HG03575 (cell line): ENCODE measurements around the gene GOLGA6L10.
"Not testable (repeated sequence)": the region's sequence is repeated elsewhere in the genome, so short reads cannot be mapped to it uniquely, and the experiment has no call there.

Experiments used
- ATAC-seq: cut with Tn5 transposase; IDR thresholded peaks from one replicate; pipeline ENCODE4 v1.9.1; 2021; ENCODE audit not compliant: unreplicated experiment, insufficient number of reproducible peaks, low FRiP score; ENCODE audit errors: extremely low read depth

The GOLGA6L10 gene

DNA sequence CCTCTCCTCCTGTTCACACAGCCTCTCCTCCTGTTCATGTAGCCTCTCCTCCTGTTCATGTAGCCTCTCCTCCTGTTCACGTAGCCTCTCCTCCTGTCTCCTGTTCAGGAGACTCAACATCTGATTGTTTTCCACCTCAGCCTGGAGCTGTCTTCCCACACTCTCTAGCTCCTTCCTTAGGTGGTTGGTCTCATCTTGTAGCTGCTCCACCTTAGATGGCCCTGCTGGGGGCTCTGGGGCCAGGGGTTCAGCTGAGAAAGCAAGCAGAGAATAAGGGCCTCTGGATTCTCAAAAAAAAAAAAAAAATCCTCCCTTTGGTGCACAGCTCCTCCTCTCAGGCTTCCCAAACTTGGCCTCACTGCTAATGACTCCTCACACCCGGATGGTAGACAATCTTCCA, 4.1 kb downstream of the GOLGA6L10 start:
- not testable (repeated sequence) for ATAC-seq

- ATAC-seq, result not testable (repeated sequence)
These were observed 4.9 kb downstream of the GOLGA6L10 start for GRCh38 chr15:82344421-82344820.

GRCh38 chr15:82343851-82344250, 5.4 kb downstream of the GOLGA6L10 start:
- ATAC-seq, result not testable (repeated sequence)

GRCh38 chr15:82342632-82343374, 6.5 kb downstream of the GOLGA6L10 start:
- not testable (repeated sequence) for ATAC-seq

DNA sequence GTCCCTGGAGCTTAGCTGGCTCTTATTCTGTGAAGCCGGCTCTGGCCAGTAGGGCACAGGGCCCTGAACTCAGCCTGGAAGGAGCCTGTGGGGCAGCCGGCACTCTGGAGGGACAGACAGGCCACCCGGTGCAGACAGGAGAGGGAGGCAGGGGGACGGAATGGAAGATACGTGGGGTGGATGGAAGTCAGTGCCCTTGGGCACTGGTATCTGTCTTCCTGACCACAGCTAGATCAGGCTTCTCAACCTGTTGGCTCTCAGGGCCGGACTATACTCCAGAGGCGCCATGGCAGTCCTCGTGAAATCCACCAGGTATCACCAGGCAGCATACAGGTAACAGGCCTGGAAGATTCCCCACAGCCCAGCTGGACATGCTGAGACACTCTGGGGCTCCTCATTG, 10.7 kb downstream of the GOLGA6L10 start:
- ATAC-seq, result not testable (repeated sequence)

- ATAC-seq, result not testable (repeated sequence)
These were observed 11.2 kb downstream of the GOLGA6L10 start for GRCh38 chr15:82338053-82338452.

DNA sequence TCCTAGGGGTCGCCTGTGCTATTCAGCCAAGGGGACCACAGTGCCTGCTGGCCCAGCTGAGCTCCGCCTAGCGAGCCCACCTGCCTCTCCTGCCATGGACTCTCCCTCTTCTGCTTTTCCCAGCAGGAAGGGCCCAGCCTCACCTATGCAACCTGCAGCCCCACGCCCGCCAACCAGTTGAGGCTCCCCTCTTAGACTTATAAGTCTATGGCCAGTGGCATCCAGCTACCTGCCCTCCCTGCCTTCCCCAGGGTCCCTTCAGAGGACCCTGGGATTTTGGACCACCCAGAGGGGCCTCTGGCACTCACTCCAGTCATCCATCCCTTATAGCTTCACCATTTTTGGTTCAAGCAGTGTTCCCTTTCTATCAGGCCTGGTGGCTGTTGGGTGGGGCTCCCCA, 12.2 kb downstream of the GOLGA6L10 start:
- not testable (repeated sequence) for ATAC-seq

GRCh38 chr15:82336180-82336647, 13.1 kb downstream of the GOLGA6L10 start:
- not testable (repeated sequence) for ATAC-seq

DNA sequence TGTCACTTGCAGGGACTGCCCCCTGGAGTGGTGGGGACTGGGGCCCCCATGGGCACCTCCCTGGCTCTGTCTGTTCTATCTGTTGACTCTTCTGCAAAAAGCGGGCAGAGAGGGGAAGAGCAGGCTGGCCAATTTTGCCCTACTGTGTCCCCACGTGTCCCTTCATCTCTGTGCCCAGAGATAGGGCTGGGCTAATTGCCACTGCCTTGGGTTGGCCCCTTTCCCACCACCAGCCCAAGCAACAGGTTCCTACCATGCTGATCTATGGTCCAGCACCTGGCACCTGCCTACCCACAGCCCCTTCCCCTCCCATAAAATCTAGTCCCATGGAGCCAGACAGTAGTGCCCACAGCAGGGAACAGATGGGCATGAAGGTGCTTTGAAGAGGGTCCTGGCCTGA, 14.3 kb downstream of the GOLGA6L10 start:
- not testable (repeated sequence) for ATAC-seq

GRCh38 chr15:82334554-82334932, 14.7 kb downstream of the GOLGA6L10 start:
- not testable (repeated sequence) for ATAC-seq

DNA sequence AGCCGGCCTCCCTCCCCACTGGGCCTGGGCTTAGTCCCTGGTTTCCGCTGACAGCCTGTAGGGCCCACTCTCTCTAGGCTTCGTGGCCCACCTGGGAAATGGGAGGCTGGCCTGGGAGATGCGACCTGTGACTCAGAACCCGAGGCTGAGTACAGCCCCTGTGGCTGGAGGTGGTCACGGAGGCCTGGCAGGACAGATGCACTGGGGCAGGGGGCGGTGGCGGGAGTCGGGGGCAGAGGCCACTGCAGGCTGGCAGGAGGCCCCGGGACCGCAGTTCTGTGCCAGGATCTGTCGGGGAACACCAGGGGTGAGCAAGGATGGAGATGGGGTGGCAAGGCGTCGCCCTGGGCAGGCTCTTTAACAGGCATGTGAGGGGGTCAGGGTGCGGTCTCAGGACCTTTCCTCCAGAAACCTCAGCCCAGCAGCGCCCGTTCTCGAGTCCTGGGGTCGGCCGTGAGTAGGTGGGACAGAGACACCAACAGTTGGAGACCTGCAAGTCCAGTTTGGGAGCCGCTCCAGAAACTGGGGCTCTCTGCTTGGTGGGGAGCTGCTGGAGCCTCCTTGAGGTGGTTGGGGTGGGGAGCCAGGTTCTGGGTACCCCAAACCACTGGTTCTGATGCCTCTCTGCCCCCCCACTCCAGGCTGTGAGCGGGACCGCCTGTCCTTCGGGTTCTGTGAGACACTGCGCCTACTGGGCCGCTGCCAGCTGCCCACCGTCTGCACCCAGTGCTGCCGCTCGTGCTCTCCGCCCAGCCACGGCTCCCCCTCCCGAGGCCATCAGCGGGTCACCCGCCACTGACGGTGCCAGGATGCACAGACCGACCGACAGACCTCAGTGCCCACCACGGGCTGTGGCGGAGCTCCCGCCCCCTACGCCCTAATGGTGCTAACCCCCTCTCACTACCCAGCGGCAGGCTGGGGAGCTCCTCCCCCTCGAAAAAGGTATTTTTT, 15.4 kb downstream of the GOLGA6L10 start:
- ATAC-seq, result not testable (repeated sequence)

DNA sequence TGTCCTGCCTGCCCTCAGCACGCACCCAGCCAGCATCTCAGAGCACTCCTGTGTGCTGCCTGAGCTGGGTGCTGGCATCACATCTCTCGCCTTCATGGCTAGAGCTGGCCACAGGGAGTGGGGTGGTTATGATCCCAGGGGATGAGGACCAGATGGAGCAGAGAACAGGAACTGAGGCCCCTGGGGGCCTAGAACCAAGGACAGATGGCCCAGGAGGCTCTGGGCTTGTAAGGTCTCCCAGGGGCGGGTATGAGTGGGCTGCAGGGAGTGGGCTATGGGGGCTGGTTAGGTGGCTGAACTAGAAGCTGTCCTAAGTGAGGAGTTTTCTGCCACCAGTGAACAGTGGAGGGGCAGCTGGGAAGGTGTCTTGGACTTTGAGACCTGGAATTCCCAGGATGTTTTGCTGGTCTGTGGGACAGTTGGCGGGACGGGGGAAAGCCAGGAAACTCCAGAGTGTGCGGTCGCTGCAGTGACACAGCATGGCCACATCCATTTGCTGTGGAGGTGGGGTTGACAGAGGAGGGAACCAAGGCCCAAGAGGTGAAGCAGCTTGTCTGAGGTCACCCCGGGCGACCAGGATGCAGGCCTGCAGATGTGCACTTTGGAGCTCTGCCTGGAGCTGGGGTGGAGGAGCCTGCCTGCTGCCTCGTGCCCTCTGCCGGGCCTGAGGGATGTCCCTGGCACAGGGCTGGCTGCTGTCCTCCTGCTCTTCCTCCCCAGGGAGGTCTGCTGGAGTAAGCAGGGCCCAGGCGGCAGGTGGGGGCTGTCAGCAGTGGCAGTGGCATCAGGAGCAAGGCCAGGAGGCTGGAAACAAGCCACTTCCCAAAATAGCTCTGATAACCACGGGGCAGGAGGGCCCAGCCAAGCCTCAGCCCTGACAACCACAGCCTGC, 16.3 kb downstream of the GOLGA6L10 start:
- ATAC-seq, result not testable (repeated sequence)

DNA sequence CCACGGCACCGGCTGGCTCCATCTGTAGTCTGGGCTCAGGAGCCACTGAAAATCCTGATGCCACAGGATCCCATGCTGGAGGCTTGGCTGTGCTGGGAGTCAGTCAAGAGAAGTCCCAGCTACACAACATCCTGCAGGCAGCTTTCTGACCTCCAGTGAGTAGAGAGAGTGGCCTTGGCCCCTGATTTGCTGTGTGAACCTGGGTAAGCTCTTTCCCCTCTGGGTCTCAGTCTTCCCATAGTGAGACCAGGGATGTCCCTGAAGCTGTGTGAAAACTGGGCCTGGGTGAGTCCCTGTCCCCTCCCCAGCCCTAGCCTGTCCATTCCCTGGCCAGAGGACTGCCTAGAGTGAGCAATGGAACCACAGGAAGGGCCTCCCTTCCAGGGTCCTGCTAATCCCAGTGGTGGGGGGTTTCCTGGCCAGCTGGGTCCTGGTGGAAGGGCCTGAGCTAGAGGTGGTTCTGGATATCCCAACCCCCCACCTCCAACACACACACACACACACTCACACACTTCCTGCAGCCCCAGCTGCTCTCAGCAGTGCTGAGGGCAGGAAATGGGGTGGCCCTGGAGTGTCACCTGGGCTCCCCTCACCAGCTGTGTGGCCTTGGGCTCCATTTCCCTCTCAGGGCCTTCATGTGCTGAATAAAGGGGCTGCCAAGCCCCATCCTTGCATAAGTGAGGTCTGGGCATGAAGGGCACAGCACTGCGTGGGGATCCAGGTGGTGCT, 17.5 kb downstream of the GOLGA6L10 start:
- not testable (repeated sequence) for ATAC-seq

GRCh38 chr15:82330921-82331320, 18.4 kb downstream of the GOLGA6L10 start:
- not testable (repeated sequence) for ATAC-seq

DNA sequence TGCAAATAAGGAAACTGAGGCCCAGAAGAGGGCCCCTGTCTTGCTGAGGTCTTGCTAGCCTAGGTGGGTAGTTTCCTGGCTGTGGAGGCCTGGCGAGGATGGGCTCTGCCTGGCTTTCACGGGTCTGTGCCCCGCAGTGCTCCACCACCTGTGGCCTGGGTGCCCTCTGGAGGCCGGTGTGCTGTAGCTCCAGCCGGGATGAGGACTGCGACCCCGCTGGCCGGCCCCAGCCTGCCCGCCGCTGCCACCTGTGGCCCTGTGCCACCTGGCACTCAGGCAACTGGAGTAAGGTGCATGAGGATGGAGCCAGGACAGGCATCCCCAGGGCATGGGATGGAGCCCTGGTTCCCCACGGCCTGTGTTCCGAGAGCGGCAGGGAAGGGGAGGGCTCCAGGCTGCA, 20.2 kb downstream of the GOLGA6L10 start:
- not testable (repeated sequence) for ATAC-seq

DNA sequence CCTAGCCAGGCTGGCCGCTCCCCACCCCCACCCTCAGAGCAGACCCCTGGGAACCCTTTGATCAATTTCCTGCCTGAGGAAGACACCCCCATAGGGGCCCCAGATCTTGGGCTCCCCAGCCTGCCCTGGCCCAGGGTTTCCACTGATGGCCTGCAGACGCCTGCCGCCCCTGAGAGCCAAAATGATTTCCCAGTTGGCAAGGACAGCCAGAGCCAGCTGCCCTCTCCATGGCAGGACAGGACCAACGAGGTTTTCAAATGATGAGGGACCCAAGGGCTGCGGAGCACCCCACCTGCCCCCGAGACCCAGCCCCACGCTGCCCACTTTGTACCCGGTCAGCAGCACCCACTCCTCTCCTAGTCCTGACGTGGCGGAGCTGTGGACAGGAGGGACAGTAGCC, 21.9 kb downstream of the GOLGA6L10 start:
- ATAC-seq, result not testable (repeated sequence)

DNA sequence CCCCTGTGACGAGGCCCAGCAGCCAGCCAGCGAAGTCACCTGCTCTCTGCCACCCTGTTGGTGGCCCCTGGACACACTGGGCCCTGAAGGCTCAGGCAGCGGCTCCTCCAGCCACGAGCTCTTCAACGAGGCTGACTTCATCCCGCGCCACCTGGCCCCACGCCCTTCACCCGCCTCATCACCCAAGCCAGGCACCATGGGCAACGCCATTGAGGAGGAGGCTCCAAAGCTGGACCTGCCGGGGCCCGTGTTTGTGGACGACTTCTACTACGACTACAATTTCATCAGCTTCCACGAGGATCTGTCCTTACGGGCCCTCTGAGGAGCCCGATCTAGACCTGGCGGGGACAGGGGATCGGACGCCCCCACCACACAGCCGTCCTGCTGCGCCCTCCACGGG, 22.4 kb downstream of the GOLGA6L10 start:
- ATAC-seq, result not testable (repeated sequence)

GRCh38 chr15:82325646-82326045, 23.6 kb downstream of the GOLGA6L10 start:
- not testable (repeated sequence) for ATAC-seq
